Activated CD8-positive, alpha-beta memory T cell treated with anti-CD3 and anti-CD28 coated beads, Interleukin-2, amount 50 U/mL, for 48 hours (primary cell): ENCODE results near the gene FRAT2.
A peak's percentile ranks its signal among the peaks of the same experiment; 100 is the strongest.

Source experiments
- DNase-seq: peaks from one replicate; pipeline ENCODE4 v3.0.0-alpha.2; 2020

Gene FRAT2

GRCh38 chr10:97334370-97335175, at the start of gene FRAT2:
Gene FRAT2, minus strand, starts transcription at chr10:97334729. Its CDS starts 157 bp downstream, at chr10:97334572.
- peak; percentile 92 for DNase-seq

- DNase-seq, result no peak
These were observed 49.6 kb upstream of the FRAT2 start for GRCh38 chr10:97384156-97384555.

DNA sequence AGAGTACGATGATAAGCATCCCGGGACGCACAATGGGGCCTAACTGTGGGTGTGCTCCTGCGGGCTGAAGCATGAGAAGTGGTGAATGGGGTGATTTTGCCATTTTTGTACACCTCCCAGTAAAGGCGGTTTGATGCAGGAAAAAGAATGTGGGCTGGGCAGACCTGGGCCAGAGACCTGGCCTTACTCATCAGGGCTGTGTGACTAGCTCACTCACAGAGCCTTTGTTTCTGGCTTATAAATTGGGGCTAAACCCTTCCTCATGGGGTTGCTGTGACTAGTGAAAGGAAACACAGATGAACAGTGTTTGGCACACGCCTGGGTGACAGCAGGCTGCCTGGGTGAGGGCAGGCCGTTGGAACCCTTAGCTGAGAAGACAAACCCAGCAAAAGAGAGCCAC, 48.6 kb upstream of the FRAT2 start:
- no peak for DNase-seq

GRCh38 chr10:97381626-97382025, 47.1 kb upstream of the FRAT2 start:
- DNase-seq, result no peak

- no peak for DNase-seq
These were observed 46.0 kb upstream of the FRAT2 start for GRCh38 chr10:97380516-97380915.

DNA sequence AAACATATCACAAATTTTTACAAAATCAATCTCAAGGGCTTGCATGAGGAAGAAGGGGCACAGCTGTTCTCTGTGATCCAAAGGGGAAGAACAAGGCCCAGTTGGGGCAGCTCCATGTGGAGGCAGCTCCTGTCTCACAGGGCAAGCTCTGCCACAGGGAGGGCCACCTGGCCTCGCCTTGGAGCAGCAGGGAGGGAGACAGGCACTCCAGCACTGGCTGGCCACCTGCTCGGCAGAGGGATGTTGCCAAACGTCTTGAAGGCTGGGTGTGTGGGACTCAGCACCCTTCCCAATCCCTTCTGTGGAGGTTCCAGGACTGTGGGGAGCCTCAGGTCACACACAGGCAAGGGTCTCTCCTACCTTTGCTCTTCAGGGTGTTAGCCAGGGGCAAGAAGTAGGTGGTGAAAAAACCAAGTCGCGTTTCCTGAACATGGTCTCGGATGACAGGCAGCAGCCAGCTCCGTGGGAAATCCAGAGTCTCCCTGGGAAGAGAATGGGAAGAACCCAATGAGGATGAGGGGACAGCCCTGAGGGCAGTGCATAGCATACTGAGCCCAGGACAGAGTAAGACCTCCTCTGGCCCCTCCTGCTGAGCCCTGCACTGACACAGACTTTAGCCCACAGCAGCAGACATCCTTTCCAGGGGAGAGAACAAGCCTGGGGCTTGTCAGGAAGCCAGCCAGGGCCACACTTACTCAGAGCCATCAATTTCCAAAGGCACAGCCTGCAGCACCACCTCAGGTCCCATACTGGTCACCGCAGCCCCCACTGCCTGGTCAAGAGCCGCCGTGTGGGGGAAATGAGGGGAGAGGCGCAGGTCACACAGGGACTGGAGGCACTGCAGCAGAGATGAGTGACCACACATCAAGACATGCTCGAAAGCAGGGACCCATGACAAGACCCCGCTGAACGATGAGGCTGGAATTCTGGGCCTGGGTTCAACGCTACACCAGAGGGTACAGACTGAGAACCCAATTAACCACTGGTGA, 44.7 kb upstream of the FRAT2 start:
- DNase-seq, result no peak

- DNase-seq, result no peak
These were observed 41.9 kb upstream of the FRAT2 start for GRCh38 chr10:97376413-97376812.

DNA sequence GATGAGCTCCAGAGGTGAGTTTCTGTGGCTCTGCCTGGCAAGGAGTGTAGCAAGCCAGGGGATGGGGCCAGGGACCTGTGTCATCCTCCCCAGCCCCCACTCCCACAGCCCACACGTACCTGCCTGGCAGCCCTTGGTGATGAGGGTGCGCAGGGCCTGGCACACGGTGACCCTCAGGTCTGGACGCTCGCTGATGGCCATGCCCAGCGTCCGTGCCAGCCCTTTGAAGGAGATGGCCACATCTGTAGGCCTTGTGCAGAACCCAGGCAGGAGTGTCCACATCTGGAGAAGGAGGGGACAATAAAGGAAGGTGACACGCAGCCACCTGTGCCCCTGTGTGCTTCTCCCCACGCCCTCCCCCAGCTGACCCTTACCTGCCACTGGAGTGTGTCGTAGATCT, 38.9 kb upstream of the FRAT2 start:
- DNase-seq, result no peak

- DNase-seq, result no peak
These were observed 37.8 kb upstream of the FRAT2 start for GRCh38 chr10:97372233-97372875.

DNA sequence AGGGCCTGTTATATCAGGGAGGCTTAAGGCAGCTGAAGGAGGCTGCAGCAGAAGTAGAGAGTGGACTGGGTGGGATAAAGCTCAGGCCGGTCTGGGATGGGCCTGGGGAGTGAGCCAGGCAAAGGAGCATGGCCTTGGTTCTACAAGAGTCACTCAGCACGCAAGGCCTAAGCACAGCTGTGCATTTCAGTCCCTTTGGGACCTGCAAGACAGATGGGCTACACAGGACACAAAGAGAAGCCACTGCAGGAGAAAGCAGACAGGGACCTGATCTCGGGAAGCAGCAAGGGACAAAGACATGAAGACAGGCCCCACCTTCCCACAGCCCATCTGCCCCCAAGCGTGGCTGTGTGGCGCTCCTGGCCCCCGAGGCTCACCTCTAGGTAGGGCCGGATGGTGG, 37.2 kb upstream of the FRAT2 start:
- DNase-seq, result no peak

DNA sequence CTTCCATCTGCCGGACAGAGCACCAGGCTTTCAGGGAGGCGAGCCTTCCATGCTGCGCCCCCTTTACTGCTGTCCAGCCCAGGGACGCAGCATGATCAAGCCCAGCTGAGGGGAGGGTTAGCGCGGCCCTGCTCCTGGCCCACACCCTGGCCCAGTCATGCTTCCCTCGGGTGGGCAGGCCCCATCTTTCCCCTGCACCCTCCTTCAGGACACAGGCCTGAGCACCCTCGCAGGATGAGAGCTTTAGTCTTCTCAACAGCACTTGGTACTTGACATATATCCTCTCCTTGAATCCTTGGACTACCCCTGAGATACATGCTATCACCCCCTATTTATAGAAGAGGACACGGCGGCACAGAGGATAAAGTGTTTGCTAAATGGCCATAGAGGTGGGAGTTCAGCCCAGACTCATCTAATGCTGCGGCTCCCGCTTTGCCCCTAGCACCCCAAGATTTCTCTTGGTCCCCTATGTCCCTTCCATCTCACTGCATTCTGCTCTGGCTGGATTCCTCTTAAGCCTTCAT, 32.7 kb upstream of the FRAT2 start:
- no peak for DNase-seq

- DNase-seq, result no peak
These were observed 32.0 kb upstream of the FRAT2 start for GRCh38 chr10:97366572-97366971.

DNA sequence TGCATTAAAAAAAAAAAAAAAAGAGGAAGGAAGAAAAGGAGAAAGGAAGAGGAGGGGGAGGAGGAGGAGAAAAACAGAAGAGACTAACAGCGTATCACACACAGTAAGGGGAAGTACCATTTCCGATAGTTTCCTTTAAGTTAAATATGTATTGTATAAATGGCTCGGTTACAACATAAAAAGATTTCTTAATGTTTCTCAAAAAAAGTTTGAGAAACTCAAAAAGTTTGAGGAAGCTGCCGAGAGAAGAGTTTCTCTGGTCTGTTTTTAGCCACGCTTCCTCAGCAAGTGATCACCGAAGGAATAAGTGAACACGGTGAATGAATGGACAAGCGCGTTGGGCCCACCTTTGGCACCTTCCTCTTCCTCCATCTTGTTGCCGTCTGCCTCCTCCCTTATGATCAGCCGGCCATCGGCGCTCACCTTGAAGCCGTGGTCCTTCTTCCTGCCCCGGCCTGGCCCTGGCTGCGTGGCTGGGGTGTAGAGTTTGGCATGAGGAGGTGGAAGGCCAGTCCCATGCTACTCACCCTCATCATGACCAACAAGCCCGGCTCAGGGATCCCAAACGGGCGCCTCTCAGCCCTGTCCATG, 31.3 kb upstream of the FRAT2 start:
- no peak for DNase-seq

- no peak for DNase-seq
These were observed 28.5 kb upstream of the FRAT2 start for GRCh38 chr10:97363071-97363470.

GRCh38 chr10:97362310-97363033, 27.9 kb upstream of the FRAT2 start:
- no peak for DNase-seq

DNA sequence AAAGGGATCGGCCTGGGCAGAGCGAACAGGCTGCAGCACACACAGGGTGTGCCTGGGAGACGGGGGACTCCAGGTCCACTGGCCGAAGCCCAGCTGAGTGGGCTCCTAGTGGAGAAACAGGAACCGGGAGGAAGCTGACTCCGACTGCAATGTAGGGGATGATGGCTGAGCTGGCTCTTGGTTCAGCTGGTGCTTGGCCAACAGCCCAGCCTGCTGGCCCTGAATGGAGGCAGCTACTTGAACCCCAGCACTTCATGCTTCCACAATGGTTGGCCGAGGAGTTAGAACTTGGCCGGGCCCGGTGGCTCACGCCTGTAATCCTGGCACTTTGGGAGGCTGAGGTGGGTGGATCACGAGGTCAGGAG, 27.0 kb upstream of the FRAT2 start:
- no peak for DNase-seq

DNA sequence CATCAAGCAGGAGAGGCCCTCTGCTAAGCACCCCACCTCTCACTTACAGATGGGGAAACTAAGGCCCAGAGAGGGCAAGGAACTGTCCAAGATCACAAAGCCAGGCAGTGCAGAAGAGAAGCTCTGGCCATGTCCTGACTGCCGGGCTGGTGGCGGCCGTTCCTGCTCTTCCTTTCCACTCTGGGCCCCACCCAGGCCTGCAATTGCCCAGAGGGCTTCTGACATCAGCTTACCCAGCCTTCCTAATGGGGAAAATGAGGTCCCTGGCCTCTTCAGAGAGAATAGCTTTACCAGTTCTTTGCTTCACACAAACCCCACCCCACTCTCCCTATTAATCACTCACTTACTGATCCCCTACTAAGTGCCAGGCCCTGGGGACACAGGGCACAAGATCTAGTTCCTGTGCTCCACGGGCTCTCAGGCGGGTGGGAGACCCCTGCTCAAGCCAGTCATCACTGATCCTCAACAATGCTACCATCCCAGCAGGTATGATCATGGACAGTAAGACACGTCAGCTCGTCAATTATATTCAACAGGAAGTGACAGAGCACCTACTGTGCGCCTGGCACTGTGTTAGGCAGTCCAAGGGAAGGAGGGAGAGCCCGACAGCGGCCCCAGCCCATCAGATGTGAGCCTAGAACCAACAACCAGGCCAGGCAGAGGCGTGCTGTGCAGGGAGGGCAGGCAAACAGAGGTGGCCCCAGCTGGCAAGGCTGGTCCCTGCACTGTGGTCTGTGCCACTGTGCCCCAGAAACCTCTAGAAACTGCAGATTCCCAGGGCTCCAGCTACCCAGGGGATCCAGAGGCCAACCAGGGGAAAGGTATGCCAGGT, 26.4 kb upstream of the FRAT2 start:
- DNase-seq, result no peak

DNA sequence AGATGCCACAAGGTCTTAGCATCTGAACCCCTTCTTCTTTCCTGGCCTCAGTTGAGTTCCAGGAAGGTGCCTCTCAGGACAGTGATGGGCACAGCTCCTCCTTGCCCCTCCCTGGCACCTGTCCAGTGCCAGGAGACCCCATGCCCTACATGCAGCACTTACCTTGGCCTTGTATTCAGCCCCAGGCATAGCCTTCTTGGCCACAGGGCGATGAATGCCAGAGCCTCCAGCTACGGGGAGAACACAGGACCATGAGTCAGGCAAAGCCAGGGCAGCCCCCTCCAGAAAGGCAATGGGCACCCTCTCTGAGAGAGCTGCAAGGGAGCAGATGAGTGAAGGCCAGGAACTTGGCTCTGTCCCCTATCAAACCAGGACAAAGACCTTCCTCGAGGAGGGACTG, 24.3 kb upstream of the FRAT2 start:
- DNase-seq, result no peak

DNA sequence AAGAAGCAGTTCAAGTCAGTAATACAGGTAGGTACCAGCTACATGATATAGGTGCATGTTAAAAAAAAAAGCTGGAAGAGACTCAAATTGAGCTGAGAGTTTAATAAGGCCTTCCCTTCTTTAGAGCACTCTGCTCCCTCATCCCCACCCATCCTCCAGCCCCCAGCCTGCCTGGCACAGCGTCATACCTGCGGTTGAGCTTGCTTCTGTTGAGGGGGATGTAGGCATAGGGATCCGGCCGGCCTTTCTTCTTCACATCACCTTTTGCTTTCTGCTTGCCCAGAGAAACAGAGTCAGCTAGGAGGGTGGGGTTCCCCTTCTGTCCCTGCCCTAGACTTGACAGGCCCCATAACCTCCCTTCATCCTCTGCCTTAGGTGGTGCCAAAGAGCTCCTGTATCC, 23.8 kb upstream of the FRAT2 start:
- DNase-seq, result no peak

- DNase-seq, result no peak
These were observed 22.4 kb upstream of the FRAT2 start for GRCh38 chr10:97356918-97357317.

GRCh38 chr10:97356318-97356914, 21.9 kb upstream of the FRAT2 start:
- DNase-seq, result no peak
